NB4 (cell line): Measurements from ENCODE around the gene CD83.

Source experiments
- MYC ChIP-seq: IDR thresholded peaks from 2 replicates; pipeline ENCODE4 v1.6.1; 2011; ENCODE audit warnings: low read depth, low read length
- TF ChIP-seq, protein P1 (sequence below): IDR thresholded peaks from one replicate; pipeline ENCODE4 v1.5.1; 2012; ENCODE audit warnings: low read depth, low read length

DNA sequence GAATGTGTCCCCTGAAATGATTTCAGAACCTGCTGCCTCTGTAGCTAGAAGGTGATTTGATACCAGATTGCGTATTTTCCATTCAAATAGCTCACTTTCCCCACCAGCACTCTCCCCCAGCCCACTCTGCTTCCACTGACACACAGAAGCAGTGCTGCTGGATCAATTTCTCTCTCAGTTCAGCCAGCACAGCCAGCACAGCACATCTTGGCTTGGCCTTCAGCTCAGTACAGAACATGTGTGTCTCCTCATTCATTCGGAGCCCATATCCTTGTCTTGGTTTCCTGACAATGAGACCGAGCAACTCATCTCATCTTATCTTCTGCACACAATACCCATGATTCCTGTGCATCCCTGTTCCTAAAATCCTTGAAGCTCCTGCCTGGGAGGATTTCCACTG lies 33.8 kb upstream of the CD83 start:
- TF ChIP-seq, protein P1, sequence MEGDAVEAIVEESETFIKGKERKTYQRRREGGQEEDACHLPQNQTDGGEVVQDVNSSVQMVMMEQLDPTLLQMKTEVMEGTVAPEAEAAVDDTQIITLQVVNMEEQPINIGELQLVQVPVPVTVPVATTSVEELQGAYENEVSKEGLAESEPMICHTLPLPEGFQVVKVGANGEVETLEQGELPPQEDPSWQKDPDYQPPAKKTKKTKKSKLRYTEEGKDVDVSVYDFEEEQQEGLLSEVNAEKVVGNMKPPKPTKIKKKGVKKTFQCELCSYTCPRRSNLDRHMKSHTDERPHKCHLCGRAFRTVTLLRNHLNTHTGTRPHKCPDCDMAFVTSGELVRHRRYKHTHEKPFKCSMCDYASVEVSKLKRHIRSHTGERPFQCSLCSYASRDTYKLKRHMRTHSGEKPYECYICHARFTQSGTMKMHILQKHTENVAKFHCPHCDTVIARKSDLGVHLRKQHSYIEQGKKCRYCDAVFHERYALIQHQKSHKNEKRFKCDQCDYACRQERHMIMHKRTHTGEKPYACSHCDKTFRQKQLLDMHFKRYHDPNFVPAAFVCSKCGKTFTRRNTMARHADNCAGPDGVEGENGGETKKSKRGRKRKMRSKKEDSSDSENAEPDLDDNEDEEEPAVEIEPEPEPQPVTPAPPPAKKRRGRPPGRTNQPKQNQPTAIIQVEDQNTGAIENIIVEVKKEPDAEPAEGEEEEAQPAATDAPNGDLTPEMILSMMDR, result no peak
- TF ChIP-seq MYC, result no peak
